Lung (tissue), 12 donors: ENCODE data around the gene NAXD. TPM values are rescaled to one million over a fixed set of nuclear protein-coding genes. Genes with fewer than 3 reads are reported as not detected.

ENCODE experiments used
- ATAC-seq: fragments of 200-7000 bp; cut with Tn5 transposase; one replicate; pipeline ENCODE4 v1.9.1; 2020; ENCODE audit warnings: moderate number of reproducible peaks; ENCODE audit not compliant: insufficient read depth, low FRiP score
- DNase-seq, 3 donors: peaks; one replicate each; pipeline ENCODE4 v3.0.0-alpha.2; 2013 to 2017
- H3K27ac ChIP-seq, 2 donors: one replicate each; pipeline ENCODE4 v1.5.1; 2013; ENCODE audit warnings: mild to moderate bottlenecking in 2 of 2, moderate library complexity in 2 of 2, control low read depth in 1 of 2, inconsistent platforms in 1 of 2, low read depth in 1 of 2, low read length in 1 of 2
- H3K27me3 ChIP-seq, 3 donors: one replicate each; pipeline ENCODE4 v1.5.1; 2013; ENCODE audit warnings: low read length in 2 of 3; ENCODE audit not compliant: control insufficient read depth in 3 of 3, insufficient read depth in 3 of 3
- H3K36me3 ChIP-seq, 4 donors: one replicate each; pipeline ENCODE4 v1.5.1; 2013; ENCODE audit warnings: low read length in 4 of 4, mild to moderate bottlenecking in 1 of 4, moderate library complexity in 1 of 4; ENCODE audit not compliant: control insufficient read depth in 4 of 4, insufficient read depth in 4 of 4
- H3K4me1 ChIP-seq, 5 donors: one replicate each; pipeline ENCODE4 v1.5.1; 2013; ENCODE audit warnings: low read length in 5 of 5, mild to moderate bottlenecking in 2 of 5, moderate library complexity in 1 of 5; ENCODE audit not compliant: control insufficient read depth in 5 of 5, insufficient read depth in 5 of 5
- H3K4me3 ChIP-seq: one replicate; pipeline ENCODE4 v1.5.1; 2013; ENCODE audit warnings: mild to moderate bottlenecking, control low read depth, moderate library complexity
- H3K9ac ChIP-seq, 2 donors: one replicate each; pipeline ENCODE4 v1.5.1; 2013; ENCODE audit warnings: low read length in 2 of 2, control low read depth in 1 of 2; ENCODE audit not compliant: insufficient read depth in 1 of 2
- H3K9me3 ChIP-seq, 4 donors: one replicate each; pipeline ENCODE4 v1.5.1; 2013; ENCODE audit warnings: low read length in 3 of 4, mild to moderate bottlenecking in 1 of 4, moderate library complexity in 1 of 4; ENCODE audit not compliant: control insufficient read depth in 4 of 4, insufficient read depth in 3 of 4
- WGBS, 2 donors: extraction: QIAGEN DNeasy Blood & Tissue Kit; methylation state at CpG; one replicate each; pipeline ENCODE4 v1.1.7; 2013; 5-methylcytosine and 5-hydroxymethylcytosine counted together
- polyA plus RNA-seq, 2 donors: library from polyadenylated mRNA; stranded (reverse); fragments of 200-250 nt; gene quantifications; one replicate each; pipeline ENCODE4 v1.2.1, GENCODE V29; 2013
- total RNA-seq, 2 donors: library from RNA; depleted of rRNA in 1 of 2; stranded (reverse); fragments of >200 nt in 1 of 2; gene quantifications; one replicate each; pipeline ENCODE4 v1.2.1, GENCODE V29; 2014 to 2021
- TF ChIP-seq, protein P1 (sequence below): IDR thresholded peaks from 2 replicates; pipeline ENCODE4 v1.5.1; 2012; ENCODE audit warnings: mild to moderate bottlenecking; ENCODE audit errors: control extremely low read depth, extremely low read depth
- donor health status: control.
- donor health status: control.
- donor health status: Bipolar disorder and iron deficiency.
- donor health status: healthy.
- donor health status: DM: yes; HTN: yes; CAD: no.

The NAXD gene
- total and polyA plus RNA-seq, 4 donors = 24.1 to 28.9 (median 28.6) TPM

DNA sequence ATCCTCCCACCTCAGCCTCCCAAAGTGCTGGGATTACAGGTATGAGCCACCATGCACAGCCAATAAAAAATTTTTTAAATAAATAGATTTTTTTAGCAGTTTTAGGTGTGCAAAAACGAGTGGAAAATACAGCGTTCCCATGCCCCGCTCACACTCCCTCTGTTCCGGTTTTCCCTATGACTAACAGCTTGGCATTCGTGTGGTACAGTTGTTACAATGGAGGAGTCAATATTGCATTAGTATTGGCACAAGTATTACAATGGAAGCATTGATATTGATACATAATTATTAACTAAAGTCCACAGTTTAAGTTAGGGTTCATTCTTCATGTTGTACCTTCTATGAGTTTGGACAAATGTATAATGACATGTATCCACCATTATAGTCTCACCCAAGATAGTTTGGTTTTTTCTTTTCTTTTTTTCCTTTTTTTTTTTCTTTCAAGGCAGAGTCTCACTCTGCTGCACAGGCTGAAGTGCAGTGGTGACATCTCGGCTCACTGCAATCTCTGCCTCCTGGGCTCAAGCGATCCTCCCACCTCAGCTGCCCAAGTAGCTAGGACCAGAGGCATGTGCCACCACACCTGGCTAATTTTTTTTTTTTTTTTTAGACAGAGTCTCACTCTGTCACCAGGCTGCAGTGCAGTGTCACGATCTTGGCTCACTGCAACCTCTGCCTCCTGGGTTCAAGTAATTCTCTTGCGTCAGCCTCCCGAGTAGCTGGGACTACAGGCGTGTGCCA lies 38.4 kb upstream of the NAXD start:
- TF ChIP-seq, protein P1, sequence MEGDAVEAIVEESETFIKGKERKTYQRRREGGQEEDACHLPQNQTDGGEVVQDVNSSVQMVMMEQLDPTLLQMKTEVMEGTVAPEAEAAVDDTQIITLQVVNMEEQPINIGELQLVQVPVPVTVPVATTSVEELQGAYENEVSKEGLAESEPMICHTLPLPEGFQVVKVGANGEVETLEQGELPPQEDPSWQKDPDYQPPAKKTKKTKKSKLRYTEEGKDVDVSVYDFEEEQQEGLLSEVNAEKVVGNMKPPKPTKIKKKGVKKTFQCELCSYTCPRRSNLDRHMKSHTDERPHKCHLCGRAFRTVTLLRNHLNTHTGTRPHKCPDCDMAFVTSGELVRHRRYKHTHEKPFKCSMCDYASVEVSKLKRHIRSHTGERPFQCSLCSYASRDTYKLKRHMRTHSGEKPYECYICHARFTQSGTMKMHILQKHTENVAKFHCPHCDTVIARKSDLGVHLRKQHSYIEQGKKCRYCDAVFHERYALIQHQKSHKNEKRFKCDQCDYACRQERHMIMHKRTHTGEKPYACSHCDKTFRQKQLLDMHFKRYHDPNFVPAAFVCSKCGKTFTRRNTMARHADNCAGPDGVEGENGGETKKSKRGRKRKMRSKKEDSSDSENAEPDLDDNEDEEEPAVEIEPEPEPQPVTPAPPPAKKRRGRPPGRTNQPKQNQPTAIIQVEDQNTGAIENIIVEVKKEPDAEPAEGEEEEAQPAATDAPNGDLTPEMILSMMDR = no peak
- no peaks in the 10 kb centered on the region for H3K9me3 ChIP-seq
- DNase-seq = no peak
- H3K9ac ChIP-seq = no peak overlapping the region
- H3K36me3 ChIP-seq = no peaks in the 10 kb centered on the region
- H3K27me3 ChIP-seq = peaks cover 0 to 2% (median 0%) of the 10 kb centered on the region in 3 donors
- H3K27ac ChIP-seq = no peak overlapping the region
- no peak overlapping the region for H3K4me3 ChIP-seq
- H3K4me1 ChIP-seq = no peaks in the 10 kb centered on the region
- no peak for ATAC-seq
- 88% methylated on average over 11 of the region's 11 CpGs for WGBS, 2 donors

- Histone ChIP-seq H3K4me1 (no peaks in the 10 kb centered on the region), H3K27me3 (no peaks in the 10 kb centered on the region), H3K9ac (no peak overlapping the region), H3K36me3 (no peaks in the 10 kb centered on the region), H3K4me3 (no peak overlapping the region), H3K27ac (no peak overlapping the region), H3K9me3 (peaks cover 0 to 1% (median 0%) of the 10 kb centered on the region in 4 donors)
- DNase-seq (no peak), ATAC-seq (no peak)
- TF ChIP-seq, protein P1 = no peak
- WGBS, 2 donors = 79 to 84% methylated on average over 10 of the region's 10 CpGs
Measured at GRCh38 chr13:110578363-110578762, 37.0 kb upstream of the NAXD start.

- H3K9me3 ChIP-seq = peaks cover 0 to 1% (median 0%) of the 10 kb centered on the region in 4 donors
- no peaks in the 10 kb centered on the region for H3K36me3 ChIP-seq
- peaks cover 0 to 3% (median 0%) of the 10 kb centered on the region in 5 donors for H3K4me1 ChIP-seq
- TF ChIP-seq, protein P1 = no peak
- 67 to 81% methylated on average over 2 of the region's 2 CpGs for WGBS, 2 donors
- DNase-seq = no peak
- H3K27ac ChIP-seq = no peak overlapping the region
- no peak for ATAC-seq
- H3K27me3 ChIP-seq = no peaks in the 10 kb centered on the region
- no peak overlapping the region for H3K4me3 ChIP-seq
- no peak overlapping the region for H3K9ac ChIP-seq
Measured at GRCh38 chr13:110580800-110581199, 34.5 kb upstream of the NAXD start.
